ENCODE data around the gene TRIO. TPM values are rescaled to one million over a fixed set of nuclear protein-coding genes. Genes with fewer than 3 reads are reported as not detected.
"Not testable (repeated sequence)": the region's sequence is repeated elsewhere in the genome, so short reads cannot be mapped to it uniquely, and the experiment has no call there.

Gene TRIO
- total RNA-seq, 1 donor from 2014 or later, result 57.0 TPM

GRCh38 chr5:14545308-14545707 lies 402.2 kb downstream of the TRIO start:
- DNase-seq (no peak), ATAC-seq (peak; percentile 68)
- intact Hi-C loops (cut with micrococcal nuclease), result no loop called here

- DNase-seq, result no peak
- ATAC-seq, result no peak
- intact Hi-C loops (cut with micrococcal nuclease), result no loop called here
Observed at GRCh38 chr5:14545862-14546261, 402.7 kb downstream of the TRIO start.

DNA sequence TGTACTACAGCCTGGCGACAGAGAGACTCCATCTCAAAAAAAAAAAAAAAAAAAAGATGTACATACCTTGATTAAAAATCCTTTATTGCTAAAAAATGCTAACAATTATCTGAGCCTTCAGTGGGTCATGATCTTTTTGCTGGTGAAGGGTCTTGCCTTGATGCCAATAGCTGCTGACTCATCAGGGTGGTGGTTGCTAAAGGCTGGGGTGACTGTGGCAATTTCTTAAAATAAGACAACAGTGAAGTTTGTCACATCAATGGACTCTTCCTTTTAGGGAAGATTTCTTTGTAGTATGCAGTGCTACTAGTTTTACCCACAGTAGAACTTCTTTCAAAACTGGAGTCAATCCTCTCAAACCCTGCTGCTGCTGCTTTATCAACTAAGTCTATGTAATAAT lies 404.5 kb downstream of the TRIO start:
- DNase-seq (no peak), ATAC-seq (no peak)
- intact Hi-C loops (cut with micrococcal nuclease), result no loop called here

- no peak for DNase-seq
- intact Hi-C loops (cut with micrococcal nuclease), result no loop called here
- ATAC-seq, result no peak
Observed at GRCh38 chr5:14551211-14551610, 408.1 kb downstream of the TRIO start.

DNA sequence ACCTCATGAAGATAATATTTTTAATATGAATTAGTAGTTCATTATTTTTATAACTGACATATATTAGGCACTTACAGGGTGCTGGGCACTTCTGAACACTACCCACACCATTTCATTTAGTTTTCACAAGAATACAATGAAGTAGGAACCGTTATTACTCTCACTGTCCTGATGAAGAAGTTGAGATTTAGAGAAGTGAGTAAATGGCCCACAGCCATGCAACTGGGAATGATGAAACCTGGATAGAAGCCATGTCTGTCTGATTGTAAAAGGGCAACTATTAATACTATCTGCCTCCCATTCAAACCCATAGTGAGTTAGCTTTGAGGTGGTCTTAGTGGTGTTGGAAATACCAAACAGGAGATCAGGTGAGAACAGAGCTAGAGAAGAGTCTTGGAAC lies 408.9 kb downstream of the TRIO start:
- ATAC-seq (peak; percentile 32), DNase-seq (no peak)
- intact Hi-C loops (cut with micrococcal nuclease), result no loop called here

GRCh38 chr5:14554288-14554687 lies 411.1 kb downstream of the TRIO start:
- ATAC-seq; DNase-seq; intact Hi-C loops (cut with micrococcal nuclease): not testable (repeated sequence)

GRCh38 chr5:14556015-14556414 lies 412.9 kb downstream of the TRIO start:
- DNase-seq (no peak), ATAC-seq (no peak)
- intact Hi-C loops (cut with micrococcal nuclease), result no loop called here

DNA sequence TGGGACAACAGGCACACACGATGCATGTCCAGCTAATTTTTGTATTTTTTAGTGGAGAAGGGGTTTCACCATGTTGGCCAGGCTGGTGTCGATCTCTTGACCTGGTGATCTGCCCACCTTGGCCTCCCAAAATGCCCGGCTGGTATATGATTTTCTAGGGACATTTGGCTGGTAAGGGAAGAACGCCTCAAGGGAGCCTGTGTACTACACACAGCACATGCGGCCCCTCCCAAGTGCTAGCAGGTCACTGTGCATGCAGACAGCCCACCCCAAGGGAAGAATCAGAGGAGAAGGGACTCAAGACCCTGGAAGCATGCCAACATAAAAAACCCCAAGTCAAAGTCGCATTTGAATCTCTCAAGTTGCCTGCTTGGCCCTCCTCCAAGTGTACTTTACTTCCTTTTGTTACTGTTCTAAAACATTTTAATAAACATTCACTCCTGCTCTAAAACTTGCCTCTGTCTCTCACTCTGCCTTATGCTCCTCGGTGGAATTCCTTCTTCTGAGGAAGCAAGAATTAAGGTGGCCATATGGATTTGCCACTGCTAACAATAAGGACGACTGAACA lies 414.1 kb downstream of the TRIO start:
- no peak for DNase-seq
- intact Hi-C loops (cut with micrococcal nuclease), result no loop called here
- ATAC-seq, result no peak

DNA sequence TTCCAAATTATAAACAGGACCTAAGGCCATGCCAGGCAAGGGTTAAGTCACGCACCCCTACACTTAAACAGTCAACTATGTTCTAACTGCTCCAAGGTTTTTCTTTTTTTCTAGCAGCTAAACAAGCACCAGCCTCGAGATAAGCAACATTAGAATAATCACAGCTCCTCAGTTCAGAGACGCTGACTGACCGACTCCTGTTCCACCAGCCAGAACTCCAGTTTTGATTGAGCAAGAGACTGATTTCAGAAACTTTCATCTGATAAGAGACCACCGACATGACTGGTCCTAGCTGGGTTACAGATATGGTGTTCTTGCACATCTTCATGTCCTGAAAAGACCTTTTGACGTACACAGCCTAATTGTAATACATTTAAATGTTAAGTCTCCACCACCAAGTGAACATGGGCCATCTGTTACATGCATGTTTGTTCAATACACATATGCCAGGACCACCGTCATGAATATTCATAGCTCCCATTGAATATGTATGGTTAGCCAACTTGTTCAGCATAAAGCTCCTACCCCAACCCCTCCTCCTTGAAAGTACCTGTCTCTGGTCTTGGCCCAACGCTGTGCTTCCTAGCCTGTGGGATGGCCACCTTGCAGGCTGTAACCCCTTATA lies 414.8 kb downstream of the TRIO start:
- DNase-seq (no peak), ATAC-seq (no peak)
- intact Hi-C loops (cut with micrococcal nuclease), result no loop called here

Other genes starting within 250 kb of the TRIO start
- 0.07 TPM for gene DNAH5, start 198.7 kb upstream of the TRIO start, total RNA-seq

All from left ventricle myocardium superior (tissue), 1 donor.